Measurements from ENCODE around the gene RGS12.

RGS12 gene

DNA sequence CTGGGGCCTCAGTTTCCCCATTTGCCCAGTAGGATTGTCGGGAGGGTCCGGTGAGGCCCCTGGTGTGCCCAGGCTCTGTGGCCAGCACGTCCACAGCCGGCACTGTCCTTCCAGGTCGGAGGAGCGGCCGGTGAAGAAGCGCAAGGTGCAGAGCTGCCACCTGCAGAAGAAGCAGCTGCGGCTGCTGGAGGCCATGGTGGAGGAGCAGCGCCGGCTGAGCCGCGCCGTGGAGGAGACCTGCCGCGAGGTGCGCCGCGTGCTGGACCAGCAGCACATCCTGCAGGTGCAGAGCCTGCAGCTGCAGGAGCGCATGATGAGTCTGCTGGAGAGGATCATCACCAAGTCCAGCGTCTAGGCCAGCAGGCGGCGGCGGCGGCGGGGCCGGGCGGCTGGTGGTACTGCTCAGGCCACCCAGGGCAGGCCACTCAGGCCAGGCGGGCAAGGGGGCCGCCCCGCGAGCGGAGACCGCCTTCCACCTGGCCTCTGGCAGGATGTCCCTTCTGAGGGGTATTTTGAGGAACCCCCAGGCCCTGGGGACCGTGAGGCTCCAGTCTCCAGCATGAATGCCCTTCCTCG, 37.1 kb upstream of the RGS12 start:
- DNase-seq, result no peak

DNA sequence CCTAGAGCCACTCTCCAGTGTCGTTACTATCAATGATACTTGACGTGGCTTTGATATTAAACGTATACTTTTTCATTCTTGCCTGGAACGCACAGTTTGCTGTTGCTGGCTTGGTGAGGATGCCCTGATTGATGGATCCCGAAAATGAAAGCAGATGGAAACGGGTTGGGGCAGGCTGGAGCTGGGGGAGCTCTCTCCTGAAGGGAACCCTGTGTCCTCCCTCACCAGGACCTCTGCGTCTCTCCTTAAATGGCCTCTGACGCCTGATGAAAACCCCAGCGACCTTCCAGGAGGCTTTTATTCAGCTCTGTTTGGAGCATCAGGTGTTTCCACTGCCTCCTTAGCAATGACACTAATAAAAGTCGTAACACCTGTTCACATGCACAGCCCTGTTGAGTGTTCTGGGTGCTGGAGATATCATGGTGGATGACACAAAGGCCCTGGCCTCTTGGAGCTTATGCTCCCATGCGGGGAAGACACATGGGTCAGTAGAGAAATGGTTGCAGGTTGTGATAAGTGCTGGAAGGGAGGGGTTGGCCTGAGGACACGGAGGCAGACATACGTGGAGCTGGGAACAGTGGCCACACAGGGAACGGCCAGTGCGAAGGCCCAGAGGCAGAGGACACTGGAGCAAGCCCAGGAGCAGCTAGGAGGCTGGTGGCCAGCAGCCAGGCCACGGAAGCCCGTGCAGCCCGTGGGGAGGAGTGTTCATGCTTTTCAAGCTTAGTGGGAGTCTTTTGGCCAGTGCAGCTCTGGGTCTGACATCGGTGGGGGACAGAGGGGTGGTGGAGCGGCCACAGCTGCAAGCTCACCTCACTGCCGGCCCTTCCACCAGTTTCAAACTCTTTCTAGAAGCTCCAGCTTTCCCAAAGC, 36.4 kb upstream of the RGS12 start:
- DNase-seq, result no peak

DNA sequence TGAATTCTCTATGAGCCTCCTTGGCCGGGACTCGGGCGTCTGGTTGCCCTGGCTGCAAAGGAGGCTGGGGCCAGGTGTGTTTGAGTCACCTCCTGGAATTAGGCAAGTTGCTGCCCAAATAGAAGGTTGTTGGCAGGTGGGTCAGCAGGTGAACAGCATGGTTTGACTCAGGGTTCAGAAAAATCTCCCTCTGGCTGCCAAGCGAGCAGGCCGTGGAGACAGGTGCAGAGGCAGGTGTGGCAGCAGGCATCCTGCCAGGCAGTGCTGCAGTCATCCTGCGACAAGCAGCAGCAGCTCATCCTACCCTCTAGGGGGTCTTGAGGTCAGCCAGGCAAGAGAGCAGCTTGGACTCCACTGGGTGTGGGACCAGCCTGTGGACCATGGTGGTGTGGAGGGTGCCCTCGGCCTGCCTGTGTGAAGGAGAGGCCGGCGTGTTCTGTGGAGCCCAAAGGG, 35.7 kb upstream of the RGS12 start:
- DNase-seq, result peak; percentile 76

DNA sequence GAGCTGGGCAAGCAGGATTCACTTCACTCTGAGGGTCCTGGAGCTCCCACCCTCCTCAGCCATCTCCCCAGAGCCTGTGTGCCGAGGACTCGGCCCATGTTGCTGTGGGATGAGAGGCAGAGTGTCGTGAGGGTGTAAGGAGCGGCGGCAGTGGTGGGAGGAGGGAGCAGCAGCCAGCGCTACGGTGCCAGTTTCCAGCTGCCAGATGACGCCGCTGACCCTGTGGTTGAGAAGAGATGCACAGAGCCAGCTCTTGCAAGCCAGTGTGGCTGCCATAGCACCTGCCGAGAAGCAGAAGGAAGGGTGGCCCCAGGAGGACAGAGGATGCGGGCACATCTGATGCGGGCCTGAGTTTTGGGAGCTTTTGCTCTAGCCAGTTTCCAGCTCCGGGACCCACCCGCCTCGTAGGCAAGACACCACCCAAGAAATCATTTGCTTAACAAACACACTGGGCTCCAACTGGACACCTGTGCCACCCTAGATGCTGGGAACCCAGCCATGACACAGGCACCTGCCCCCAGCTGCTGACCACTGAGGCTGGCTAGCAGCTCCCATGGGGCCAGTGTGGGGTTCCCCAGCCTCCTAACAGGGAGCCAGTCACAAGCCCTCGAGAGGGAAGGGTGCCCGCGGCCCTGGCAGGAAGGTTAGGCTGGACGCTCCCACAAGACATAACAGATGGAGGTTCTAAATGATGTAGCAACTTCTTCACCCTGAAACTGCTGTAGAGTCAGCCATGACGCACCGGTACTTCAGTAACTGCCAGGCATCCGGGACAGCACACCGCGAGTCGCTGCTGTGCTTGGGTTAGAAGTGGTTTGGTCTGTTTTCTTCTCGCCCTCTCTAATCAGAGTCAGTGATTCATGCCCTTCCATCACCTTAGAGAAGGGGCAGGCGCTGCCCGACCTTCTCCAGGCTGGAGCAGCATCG, 35.0 kb upstream of the RGS12 start:
- peak; percentile 41 for DNase-seq

DNA sequence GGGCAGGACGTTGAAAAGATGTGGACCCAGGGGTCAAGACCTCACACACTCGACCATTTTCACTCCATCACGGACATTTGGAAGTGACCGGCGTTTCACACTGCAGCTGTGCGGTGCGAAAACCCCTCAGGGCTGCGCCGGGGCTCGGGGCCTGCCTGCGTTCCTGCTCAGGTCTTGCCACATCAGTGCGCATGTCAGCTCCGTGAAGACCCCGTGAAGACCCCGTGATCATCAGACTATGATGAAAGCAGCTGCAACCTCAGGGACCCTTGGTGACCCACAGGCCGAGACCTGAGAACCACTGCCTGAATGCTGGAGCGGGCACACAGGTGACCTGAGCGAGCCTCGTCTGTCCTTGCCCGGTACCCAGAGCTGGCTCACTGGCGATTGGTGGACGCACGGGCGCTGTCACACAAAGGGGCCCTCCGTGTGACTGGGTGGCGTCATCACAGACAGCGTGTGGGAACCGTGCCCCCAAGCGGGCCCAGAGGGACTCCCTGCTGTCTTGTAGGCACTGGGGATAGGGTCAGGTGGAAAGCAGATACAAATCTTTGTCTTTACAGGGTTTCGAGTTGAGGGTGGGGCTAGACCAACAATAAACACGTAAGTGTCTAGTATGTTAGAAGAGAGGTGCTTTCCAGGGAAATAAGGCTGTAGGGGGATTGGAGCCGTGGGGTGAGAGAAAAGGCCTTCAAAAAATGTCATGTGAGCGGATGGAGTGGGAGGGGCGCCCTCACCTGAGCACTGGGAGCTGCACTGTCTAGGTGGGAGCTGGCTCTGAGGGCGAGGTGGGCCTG, 31.2 kb upstream of the RGS12 start:
- DNase-seq, result no peak

DNA sequence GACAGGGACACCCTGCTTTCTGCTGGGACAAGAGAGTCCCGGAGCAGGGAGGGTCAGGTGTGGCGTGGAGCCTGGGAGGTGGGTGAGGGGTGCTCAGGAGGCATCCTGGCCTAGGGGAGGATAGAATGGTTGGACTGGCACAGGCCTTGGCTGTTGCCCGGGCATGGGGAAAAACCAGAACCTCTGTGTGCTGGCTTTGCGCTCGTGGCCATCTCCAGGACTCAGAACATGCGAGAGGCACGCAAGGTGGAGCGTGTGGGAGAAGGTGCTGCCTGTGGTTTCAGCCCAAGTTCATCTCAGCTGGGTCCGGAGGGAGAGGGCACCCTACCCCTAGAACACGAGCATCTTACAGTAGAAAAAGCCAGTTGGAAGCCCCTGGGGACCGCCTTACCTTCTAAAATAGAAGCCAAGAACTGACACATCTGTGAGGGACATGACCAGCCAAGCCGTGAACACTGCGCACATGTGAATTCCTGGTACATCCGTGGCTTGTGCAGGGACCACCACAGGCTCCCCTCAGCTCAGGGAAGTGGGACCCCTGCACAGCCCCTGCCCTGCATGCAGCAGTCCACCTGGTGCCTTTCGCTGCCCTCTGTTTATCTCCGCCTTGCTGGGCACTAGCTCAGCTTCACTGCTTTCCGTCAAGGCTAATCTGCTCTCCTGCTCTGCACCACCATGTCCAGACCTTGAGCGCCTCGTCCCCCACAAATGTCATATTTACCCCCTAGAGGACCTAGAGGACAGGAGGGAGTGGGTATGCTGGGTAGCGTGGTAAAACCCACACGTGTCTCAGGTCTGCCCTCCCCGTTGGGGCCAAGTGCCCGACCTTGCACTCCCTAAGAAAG, 30.4 kb upstream of the RGS12 start:
- no peak for DNase-seq

DNA sequence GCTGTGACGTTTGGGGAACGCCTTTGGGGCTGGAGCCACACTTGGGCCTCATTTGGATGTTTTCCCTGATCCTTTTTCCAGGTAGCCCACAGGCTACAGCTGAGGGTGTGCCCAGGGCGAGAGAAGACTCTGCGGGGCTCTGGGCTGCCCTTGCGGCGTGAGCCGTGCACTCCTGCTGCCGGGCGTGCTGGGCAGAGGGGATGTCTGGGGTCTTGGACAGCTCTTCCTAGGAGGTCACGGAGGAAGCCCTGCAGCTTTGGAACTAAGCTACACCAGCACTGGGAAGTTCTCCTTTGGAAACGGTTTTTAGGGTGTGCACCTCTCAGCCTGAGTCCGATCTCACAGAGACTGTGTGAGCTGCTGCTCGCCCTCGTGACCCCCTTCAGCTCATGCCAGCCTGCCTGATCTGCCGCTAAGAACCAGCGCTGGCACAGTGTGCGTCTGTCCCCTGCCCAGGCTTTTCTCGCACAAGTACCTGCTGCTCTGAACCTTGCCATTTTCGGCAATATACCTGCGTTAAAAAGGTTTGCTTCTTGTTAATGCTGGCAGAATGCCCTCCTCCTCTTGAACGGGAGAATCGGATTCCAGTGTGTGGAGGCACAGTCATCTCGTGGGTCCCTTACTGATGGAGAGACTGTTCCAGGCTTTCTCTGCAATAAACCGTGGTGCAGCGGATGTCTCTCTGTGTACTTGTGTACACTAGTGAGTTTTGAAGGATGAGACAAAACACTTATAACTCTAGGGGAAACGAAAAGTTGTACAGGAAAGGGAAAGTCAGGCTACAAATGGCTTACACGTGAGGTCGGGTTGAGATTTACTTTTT, 29.6 kb upstream of the RGS12 start:
- no peak for DNase-seq

DNA sequence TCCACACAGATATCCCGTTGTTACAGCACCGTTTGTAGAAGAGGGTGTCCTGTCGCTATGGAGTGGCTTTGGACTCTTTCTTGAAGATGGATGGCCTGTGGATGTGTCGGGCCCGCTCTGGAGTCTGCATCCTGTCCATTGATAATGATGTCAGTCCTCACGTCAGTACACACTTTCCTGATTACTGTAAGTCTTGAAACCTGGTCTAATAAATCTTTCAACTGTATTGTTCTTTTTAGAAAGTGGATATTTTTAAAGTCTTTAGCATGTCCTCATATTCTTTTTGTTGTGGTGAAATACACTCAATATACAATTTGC, 29.0 kb upstream of the RGS12 start:
- no peak for DNase-seq

DNA sequence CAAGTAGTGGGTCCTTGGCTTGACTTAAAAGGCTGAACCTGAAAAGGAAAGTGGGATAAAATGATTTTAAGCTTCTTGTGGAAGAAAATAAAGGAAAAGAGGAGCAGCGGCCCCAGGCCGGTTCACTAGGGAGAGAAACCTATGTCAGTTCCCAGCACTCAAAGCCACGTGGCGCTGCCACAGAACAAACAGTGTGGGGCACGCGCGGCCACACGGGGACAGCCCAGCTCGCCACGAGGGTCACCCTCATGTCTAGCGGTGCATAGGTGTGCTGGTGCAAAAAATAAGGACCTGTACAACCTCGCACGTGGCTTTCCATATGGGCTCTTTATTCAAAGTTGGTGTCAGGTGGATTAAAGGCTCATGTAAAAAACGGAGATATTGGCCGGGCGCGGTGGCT, 26.7 kb upstream of the RGS12 start:
- no peak for DNase-seq

DNA sequence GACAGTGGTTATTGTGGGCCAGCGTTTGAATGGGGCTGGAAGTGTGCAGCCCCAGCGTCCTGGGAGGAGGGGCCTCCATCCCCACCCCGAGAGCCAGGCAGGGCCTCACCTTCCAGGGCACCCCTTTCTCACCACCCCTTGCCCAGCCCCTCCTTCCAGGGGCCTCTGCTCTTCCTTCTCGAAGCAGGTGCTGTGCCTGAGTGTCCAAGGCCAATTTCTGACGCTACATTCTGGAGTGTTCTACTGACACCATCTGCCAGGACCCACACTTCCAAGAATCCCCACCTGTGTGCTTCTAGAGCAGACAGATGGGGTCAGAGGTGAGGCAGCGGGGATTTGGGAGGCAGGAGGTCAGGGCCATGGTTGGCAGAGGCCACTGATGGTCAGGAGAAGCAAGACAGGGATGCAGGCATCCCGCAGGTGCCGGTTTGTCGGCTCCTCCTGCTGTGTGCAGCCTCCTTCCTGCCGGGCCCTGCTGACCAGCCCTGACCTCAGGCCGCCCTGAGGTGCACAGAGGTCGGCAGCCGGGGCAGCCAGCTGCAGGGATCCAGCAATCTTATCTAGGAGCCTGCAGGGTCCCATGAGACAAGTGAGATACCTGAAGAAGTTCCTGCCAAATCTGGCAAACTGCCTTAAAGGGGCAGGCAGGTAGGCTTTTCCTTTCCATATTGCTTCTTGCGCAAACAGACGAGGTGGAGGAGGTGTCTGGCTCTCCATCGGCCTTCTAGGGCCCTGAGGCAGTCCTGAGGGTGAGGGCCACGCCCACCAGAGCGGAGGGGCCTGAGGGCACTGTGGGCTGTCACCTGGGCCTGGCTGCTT, 25.0 kb upstream of the RGS12 start:
- no peak for DNase-seq

DNA sequence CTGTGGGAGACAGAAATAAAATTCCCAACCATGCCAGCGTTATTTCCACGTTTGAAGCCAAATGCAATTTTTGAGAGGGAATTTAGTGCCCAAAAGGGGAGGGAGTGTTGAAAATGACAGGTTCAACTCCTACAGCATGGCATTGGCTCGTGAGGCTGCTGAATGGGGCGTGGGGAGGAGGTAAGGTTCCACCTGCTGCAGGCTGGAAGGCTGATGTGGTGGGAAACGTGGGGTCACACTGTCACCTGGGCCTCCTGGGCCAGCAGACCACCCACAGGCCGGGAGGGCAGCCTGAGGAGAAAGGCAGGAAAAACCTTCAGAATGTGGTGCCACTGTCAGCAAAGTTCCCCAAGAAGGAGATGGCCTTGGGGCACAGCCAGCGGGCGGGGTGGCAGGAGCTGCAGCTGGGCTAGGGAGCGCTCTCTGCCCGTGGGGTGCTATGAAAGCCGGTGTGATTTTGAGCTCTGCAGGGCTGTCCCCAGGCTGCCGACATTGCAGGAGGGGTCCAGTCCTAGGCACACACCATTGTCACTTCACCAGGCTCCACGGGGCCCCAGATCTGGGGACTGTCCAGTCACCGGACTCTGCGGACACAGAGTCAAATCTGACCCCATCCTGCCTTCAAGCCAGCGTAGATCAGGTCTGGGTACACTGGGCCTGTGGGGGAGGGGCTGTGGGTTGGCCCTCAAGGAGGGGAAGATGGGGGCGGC, 24.3 kb upstream of the RGS12 start:
- no peak for DNase-seq

DNA sequence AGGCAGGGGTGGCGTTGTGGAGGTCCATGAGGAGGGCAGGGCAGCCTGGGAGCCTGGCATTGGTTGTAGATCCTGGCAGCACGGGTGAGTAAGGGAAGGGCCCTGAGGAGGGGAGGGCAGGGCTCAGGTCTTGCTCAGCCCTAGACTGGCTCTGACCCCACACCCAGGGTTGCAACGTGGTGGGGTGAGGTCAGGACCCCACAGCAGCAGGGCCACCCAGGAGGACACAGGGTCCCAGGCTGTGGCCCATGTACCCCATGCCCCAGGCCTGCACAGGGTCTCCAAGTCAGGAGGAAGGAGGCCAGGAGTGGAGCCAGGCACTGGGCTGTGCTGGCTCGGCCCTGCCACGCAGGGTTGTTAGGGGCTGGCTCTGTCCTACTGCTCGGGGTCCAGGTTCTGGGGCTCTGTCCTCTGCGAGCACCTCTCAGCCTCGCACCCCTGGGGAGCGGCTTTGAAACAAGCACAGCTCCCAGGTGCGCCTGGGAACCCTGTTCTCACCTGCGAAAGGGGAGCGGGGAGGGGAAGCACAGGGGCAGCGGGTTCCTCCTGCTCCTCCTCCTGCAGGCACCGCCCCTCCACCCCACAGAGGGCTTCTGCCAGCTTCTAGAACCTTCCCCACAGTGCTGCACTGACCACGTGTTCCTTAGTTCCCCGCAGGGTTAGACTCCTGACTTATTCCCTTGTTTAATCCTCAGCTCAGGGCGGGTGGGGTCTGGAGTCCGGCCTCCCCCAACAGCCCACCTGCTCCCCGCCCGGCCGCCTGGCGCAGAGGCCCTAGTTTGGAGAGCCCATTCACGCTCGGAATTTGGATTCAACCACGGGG, 23.5 kb upstream of the RGS12 start:
- no peak for DNase-seq

DNA sequence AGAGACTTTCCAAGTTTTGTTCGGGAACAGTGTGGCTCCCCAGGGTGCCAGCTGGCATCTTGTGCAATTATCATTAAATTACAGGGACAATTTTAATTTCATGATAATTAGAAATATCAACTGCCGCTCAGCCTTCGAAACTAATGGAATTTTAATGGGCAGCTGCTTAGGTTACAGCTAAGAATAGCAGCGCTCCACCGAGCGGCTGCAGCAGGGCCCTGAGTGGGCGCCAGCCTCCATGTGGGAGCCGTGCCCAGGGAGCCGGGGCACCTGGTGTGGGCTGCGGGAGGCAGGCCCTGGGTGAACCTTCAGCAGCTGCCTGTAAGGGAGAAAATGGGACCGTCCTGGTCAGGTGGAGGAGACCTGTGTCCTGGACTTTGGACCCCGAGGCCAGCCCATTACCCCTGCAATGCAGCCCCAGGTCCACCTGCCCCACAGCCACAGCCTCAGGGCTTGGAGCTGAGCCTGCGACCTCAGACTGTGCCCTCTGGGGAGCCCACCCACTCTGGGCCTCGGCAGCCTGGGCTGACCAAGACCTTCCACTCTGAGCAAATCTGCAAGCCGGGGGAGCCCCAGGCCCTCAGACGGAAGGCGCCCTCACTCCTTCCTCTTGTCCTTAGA, 22.7 kb upstream of the RGS12 start:
- DNase-seq, result no peak

DNA sequence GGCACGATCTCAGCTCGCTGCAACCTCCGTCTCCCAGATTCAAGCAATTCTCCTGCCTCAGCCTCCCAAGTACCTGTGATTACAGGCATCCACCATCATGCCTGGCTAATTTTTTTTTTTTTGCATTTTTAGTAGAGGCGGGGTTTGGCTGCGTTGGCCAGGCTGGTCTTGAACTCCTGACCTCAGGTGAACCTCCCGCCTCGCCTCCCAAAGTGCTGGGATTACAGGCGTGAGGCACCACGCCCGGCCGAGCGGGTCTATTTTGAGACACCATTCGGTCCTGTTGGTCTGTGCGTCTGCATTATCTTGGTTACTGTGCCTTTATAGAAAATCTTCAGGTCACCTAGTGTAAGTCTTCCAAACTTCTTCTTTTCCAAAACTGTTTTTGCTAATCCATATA, 21.7 kb upstream of the RGS12 start:
- DNase-seq, result no peak

DNA sequence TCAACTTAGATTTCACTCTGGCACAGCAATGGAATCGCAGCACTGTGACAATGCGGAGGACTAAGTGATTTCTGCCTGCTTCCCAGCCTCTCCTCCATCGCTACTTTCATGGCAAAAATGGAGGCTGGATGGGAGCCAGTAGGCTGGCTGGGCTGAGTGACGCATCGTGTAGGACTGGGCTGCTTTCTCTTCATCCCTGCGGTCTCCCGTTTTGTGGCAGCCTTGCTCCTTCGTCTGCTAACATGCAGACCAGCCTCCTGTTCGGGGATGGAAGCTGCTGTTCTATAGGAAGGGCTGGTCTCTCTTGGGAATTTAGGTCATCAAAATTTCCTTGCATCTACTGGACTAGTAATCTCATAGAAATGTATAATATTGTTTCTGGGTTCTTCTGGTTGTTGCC, 15.8 kb upstream of the RGS12 start:
- no peak for DNase-seq

DNA sequence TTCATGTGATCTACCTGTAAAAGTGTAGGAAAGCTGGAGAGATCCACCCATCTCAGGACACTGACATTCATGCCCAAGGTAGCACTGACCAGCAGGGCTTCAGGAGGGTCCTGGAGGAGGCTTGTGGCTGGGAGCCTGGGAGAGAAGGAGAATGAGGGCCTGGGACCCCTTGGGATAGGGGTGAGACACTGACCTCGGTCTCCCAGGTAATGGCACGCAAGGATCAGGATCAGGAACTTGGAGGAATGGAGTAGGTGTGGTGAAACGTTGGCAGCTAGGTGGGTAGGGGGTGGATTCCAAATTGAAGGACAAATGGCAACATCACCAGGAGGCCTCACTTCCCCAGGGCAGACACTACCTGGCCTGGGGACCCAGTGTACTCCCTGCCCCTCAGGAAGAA, 12.4 kb upstream of the RGS12 start:
- DNase-seq, result no peak

DNA sequence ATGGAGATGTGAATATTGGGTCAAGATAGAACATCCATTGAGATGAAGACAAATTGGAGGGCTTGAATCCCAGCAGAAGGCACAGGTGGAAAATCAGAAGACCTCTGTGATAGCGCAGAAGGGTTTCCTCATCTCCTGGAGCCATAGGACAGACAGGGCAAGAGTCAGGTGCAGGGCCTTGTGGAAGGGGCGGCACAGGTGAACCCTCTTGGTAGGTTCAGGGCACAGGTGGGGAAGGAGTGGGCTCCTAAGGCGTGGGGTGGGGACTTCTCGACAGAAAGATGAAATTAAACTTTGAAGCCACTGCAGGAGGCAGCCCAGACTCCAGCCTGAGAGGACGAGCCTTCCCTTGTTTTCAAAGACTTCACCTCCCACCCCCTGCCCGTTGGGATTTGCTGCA, 9.3 kb upstream of the RGS12 start:
- DNase-seq, result no peak

DNA sequence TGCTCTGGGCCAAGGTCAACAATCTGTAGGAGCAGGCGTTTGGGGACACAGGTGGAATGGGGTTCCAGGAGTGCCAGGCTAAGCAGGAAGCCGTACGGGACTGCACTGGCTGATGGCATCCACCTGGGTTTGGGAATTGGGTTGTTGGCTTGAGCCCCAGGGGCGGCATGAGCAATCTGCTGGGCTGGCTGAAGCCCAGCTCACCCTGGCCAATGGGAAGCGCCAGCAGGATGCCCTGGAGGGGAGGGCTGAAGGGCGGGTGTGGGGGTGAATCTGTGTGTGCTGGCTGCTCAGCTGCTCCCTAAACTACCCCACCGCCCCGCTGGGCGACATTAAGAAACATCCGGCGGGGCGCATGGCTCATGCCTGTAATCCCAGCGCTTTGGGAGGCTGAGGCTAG, 8.9 kb upstream of the RGS12 start:
- no peak for DNase-seq
